Upper lobe of left lung (tissue), 6 donors: Measurements from ENCODE around the gene NES. TPM values are rescaled to one million over a fixed set of nuclear protein-coding genes. Genes with fewer than 3 reads are reported as not detected.

Source experiments
- ATAC-seq, 2 donors: fragments of 200-7000 bp; cut with Tn5 transposase; one replicate each; pipeline ENCODE4 v1.9.1; 2022; ENCODE audit warnings: mild to moderate bottlenecking in 2 of 2, moderate library complexity in 2 of 2; ENCODE audit not compliant: low FRiP score in 2 of 2
- DNase-seq, 2 donors: peaks; one replicate each; pipeline ENCODE4 v3.0.0-alpha.2; 2019 to 2020
- H3K27ac ChIP-seq, 4 donors: fragments of 200-600 bp; sonication (generic); one replicate each; pipeline ENCODE4 v1.5.1; 2016 to 2019
- H3K27me3 ChIP-seq, 4 donors: fragments of 200-600 bp; sonication (generic); one replicate each; pipeline ENCODE4 v1.5.1; 2017 to 2019
- H3K36me3 ChIP-seq, 4 donors: fragments of 200-600 bp; sonication (generic); one replicate each; pipeline ENCODE4 v1.5.1; 2016 to 2019
- H3K4me1 ChIP-seq, 4 donors: fragments of 200-600 bp; sonication (generic); one replicate each; pipeline ENCODE4 v1.5.1; 2018 to 2019
- H3K4me3 ChIP-seq, 4 donors: fragments of 200-600 bp; sonication (generic); one replicate each; pipeline ENCODE4 v1.5.1; 2017 to 2019; ENCODE audit warnings: mild to moderate bottlenecking in 2 of 4, moderate library complexity in 1 of 4
- H3K9me3 ChIP-seq, 4 donors: fragments of 200-600 bp; sonication (generic); one replicate each; pipeline ENCODE4 v1.5.1; 2018 to 2019
- CTCF ChIP-seq, 6 experiments: fragments of 450-650 bp in 4 of 6; fragments of 200-600 bp in 2 of 6; sonication (generic) in 2 of 6; IDR thresholded peaks; one replicate each; pipeline ENCODE4 v1.5.1; 2016 to 2019; ENCODE audit warnings: antibody characterized with exemption in 6 of 6
- EP300 ChIP-seq, 4 donors: sonication (generic); formaldehyde crosslinking; IDR thresholded peaks; one replicate each; pipeline ENCODE4 v1.5.1; 2017; ENCODE audit warnings: antibody characterized with exemption in 4 of 4, control low read depth in 2 of 4
- POLR2A ChIP-seq, 4 donors: fragments of 450-650 bp; IDR thresholded peaks; one replicate each; pipeline ENCODE4 v1.5.1; 2016 to 2017; ENCODE audit warnings: antibody characterized with exemption in 4 of 4, mild to moderate bottlenecking in 2 of 4
- POLR2AphosphoS5 ChIP-seq, 2 donors: sonication (generic); formaldehyde crosslinking; IDR thresholded peaks; one replicate each; pipeline ENCODE4 v1.5.1; 2017; ENCODE audit warnings: antibody characterized with exemption in 2 of 2
- WGBS, 2 donors: methylation state at CpG; one replicate each; pipeline ENCODE4 v1.1.5; 2017 to 2018; 5-methylcytosine and 5-hydroxymethylcytosine counted together
- total RNA-seq, 6 donors: library from RNA; depleted of rRNA in 4 of 6; stranded (reverse); fragments of >200 nt in 4 of 6; gene quantifications; one replicate each; pipeline versions ENCODE4 v1.1.0 to v1.2.1, GENCODE V29; 2016 to 2021
- donor health status: DM: no; HTN: no; CAD: no; lungs with moderate emphysema.
- donor health status: DM: no; HTN: yes; CAD: no; lungs with severe emphysema.

NES gene
- total RNA-seq, 6 donors from 2014 or later: 25.9 to 93.5 (median 34.3) TPM

- H3K4me3 ChIP-seq: no peak overlapping the region
- no peak overlapping the region for H3K27ac ChIP-seq
- TF ChIP-seq CTCF (IDR thresholded peaks at IDR 0.05): peak in 1 of 6 experiments; percentile 11
- TF ChIP-seq POLR2AphosphoS5 (IDR thresholded peaks at IDR 0.05): no peak
- peaks cover 0 to 16% (median 7%) of the 10 kb centered on the region in 4 donors for H3K27me3 ChIP-seq
- peaks cover 18 to 30% (median 23%) of the 10 kb centered on the region in 4 donors for H3K4me1 ChIP-seq
- DNase-seq (no peak), ATAC-seq (no peak)
- 64 to 70% methylated on average over 12 of the region's 12 CpGs for WGBS, 2 donors
- no peaks in the 10 kb centered on the region for H3K36me3 ChIP-seq
- no peaks in the 10 kb centered on the region for H3K9me3 ChIP-seq
Measured at GRCh38 chr1:156693848-156694689, 16.9 kb upstream of the NES start.

GRCh38 chr1:156692925-156693847 is 16.0 kb upstream of the NES start:
- TF ChIP-seq POLR2AphosphoS5 (IDR thresholded peaks at IDR 0.05) (no peak), POLR2A (IDR thresholded peaks at IDR 0.05) (no peak), EP300 (IDR thresholded peaks at IDR 0.05) (no peak), CTCF (IDR thresholded peaks at IDR 0.05) (no peak)
- no peak overlapping the region for H3K27ac ChIP-seq
- peak; percentile 27 to 65 for DNase-seq

DNA sequence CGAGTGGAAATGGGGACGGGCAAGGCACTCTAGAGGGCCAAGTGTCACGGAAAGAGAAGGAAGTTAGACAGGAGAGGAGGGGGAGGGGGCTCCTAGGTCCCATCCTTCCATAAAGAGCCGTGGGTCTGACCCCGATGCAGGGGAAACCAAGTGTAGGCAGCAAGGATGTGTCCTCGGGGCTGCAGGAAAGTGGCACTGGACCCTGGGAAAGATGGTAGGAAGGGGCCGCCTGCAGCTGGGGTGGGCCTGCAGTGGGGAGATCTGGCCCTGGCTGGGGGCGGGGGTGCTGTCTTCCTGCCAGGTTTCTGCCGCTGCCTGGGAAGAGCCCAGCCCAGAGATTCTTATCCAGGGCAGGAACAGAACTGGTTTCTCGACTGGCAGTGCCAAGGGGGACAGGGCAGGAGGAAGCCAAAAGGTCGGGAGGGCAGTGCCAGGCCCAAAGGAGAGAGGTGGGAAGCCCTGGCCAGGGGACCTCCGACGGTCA is 15.3 kb upstream of the NES start:
- WGBS, 2 donors: 3 to 10% methylated on average over 11 to 13 of the region's 13 CpGs
- H3K4me3 ChIP-seq: no peak overlapping the region
- TF ChIP-seq EP300 (IDR thresholded peaks at IDR 0.05): no peak
- no peak for TF ChIP-seq CTCF (IDR thresholded peaks at IDR 0.05)
- no peak for TF ChIP-seq POLR2A (IDR thresholded peaks at IDR 0.05)
- no peak for TF ChIP-seq POLR2AphosphoS5 (IDR thresholded peaks at IDR 0.05)
- no peak for ATAC-seq
- peaks cover 18 to 31% (median 23%) of the 10 kb centered on the region in 4 donors for H3K4me1 ChIP-seq
- DNase-seq: peak; percentile 46 to 54
- H3K9me3 ChIP-seq: no peaks in the 10 kb centered on the region
- H3K27ac ChIP-seq: no peak overlapping the region
- H3K27me3 ChIP-seq: peaks cover 0 to 16% (median 7%) of the 10 kb centered on the region in 4 donors
- H3K36me3 ChIP-seq: no peaks in the 10 kb centered on the region

More at GRCh38 chr1:156692925-156693847, 16.0 kb upstream of the NES start:
- Histone ChIP-seq H3K4me3 (no peak overlapping the region), H3K4me1 (peaks cover 18 to 31% (median 23%) of the 10 kb centered on the region in 4 donors), H3K27me3 (peaks cover 0 to 16% (median 7%) of the 10 kb centered on the region in 4 donors), H3K9me3 (no peaks in the 10 kb centered on the region), H3K36me3 (no peaks in the 10 kb centered on the region)
- 48 to 49% methylated on average over 12 to 15 of the region's 16 CpGs for WGBS, 2 donors
- ATAC-seq: peak in 1 of 2 donors; percentile 54

GRCh38 chr1:156691665-156692440 is 14.6 kb upstream of the NES start:
- TF ChIP-seq CTCF (IDR thresholded peaks at IDR 0.05) (no peak), EP300 (IDR thresholded peaks at IDR 0.05) (no peak), POLR2A (IDR thresholded peaks at IDR 0.05) (no peak), POLR2AphosphoS5 (IDR thresholded peaks at IDR 0.05) (no peak)
- no peak overlapping the region for H3K27ac ChIP-seq
- H3K4me3 ChIP-seq: no peak overlapping the region
- 18 to 31% methylated on average over 14 to 20 of the region's 20 CpGs for WGBS, 2 donors
- H3K4me1 ChIP-seq: peaks cover 18 to 31% (median 23%) of the 10 kb centered on the region in 4 donors
- DNase-seq (peak; percentile 50 to 65), ATAC-seq (peak; percentile 39 to 58)
- peaks cover 0 to 16% (median 7%) of the 10 kb centered on the region in 4 donors for H3K27me3 ChIP-seq
- H3K36me3 ChIP-seq: no peaks in the 10 kb centered on the region
- H3K9me3 ChIP-seq: no peaks in the 10 kb centered on the region
